ENCODE measurements around the gene CSNK1G1.
"Not testable (repeated sequence)": the region's sequence is repeated elsewhere in the genome, so short reads cannot be mapped to it uniquely, and the experiment has no call there.

CSNK1G1 gene

GRCh38 chr15:64236156-64236894 is 119.6 kb downstream of the CSNK1G1 start:
- DNase-seq = no peak

GRCh38 chr15:64235552-64235951 is 120.4 kb downstream of the CSNK1G1 start:
- DNase-seq = no peak

GRCh38 chr15:64233299-64233698 is 122.7 kb downstream of the CSNK1G1 start:
- DNase-seq = no peak

- DNase-seq = no peak
Observed at GRCh38 chr15:64232400-64232799, 123.6 kb downstream of the CSNK1G1 start.

GRCh38 chr15:64229129-64229724 is 126.7 kb downstream of the CSNK1G1 start:
- no peak for DNase-seq

GRCh38 chr15:64225804-64226203 is 130.2 kb downstream of the CSNK1G1 start:
- DNase-seq = no peak

GRCh38 chr15:64224511-64224910 is 131.5 kb downstream of the CSNK1G1 start:
- DNase-seq = no peak

- DNase-seq = no peak
Observed at GRCh38 chr15:64223882-64224281, 132.1 kb downstream of the CSNK1G1 start.

GRCh38 chr15:64222573-64223366 is 133.2 kb downstream of the CSNK1G1 start:
- DNase-seq = no peak

- DNase-seq = not testable (repeated sequence)
Observed at GRCh38 chr15:64221911-64222310, 134.1 kb downstream of the CSNK1G1 start.

- DNase-seq = not testable (repeated sequence)
Observed at GRCh38 chr15:64217429-64217750, 138.6 kb downstream of the CSNK1G1 start.

GRCh38 chr15:64216730-64217428 is 139.1 kb downstream of the CSNK1G1 start:
- no peak for DNase-seq

- DNase-seq = no peak
Observed at GRCh38 chr15:64216196-64216595, 139.8 kb downstream of the CSNK1G1 start.

- DNase-seq = no peak
Observed at GRCh38 chr15:64213646-64214045, 142.3 kb downstream of the CSNK1G1 start.

- no peak for DNase-seq
Observed at GRCh38 chr15:64211696-64212095, 144.3 kb downstream of the CSNK1G1 start.

GRCh38 chr15:64210371-64210770 is 145.6 kb downstream of the CSNK1G1 start:
- no peak for DNase-seq

- DNase-seq = no peak
Observed at GRCh38 chr15:64209680-64210334, 146.2 kb downstream of the CSNK1G1 start.

- DNase-seq = no peak
Observed at GRCh38 chr15:64205202-64205601, 150.8 kb downstream of the CSNK1G1 start.

GRCh38 chr15:64197425-64197824 is 158.5 kb downstream of the CSNK1G1 start:
- no peak for DNase-seq

- no peak for DNase-seq
Observed at GRCh38 chr15:64193971-64194370, 162.0 kb downstream of the CSNK1G1 start.

- no peak for DNase-seq
Observed at GRCh38 chr15:64191971-64192830, 163.8 kb downstream of the CSNK1G1 start.

Measured in activated CD4-positive, alpha-beta T cell treated with anti-CD3 and anti-CD28 coated beads for 4 hours (primary cell).